Measurements from ENCODE around the gene SWAP70.
"Not testable (repeated sequence)": the region's sequence is repeated elsewhere in the genome, so short reads cannot be mapped to it uniquely, and the experiment has no call there.

The SWAP70 gene

DNA sequence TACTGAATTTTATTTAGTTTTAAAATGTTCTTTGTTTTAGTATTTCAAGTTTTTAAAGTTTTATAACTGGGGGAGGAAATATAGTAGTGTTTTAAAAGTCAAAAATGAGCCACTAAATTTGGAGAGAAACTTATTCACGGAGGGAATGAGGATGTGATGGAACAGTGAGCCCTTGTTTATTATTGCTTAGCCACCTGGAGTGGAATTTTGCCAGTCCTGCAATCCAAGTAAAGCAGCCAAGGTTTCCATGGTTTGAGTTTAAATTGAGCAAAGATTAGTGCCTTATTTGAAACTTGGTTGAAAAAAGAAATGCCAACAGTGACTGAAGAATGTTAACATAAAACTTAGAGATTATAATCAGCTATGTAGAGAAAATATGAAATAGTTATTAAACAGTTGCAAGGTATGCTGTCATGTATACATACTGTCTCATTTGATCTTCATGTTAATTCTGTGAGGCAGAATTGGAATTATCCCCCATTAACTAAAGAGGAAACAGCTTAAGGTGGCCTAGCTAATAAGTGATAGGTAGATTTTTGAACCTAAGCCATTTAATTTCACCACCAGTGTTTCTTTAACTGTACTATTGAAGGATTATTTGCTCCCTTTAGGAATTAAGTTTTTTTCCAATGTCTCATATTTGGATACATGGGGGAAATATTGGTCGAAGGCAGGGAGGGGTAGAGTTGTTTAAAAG is 36.4 kb downstream of the SWAP70 start:
- Mint-ChIP-seq H3K4me1 (no peaks in the 10 kb centered on the region), H3K9me3 (no peaks in the 10 kb centered on the region), H3K4me3 (no peak overlapping the region), H3K27ac (peak overlapping the region; percentile 38 to 70 (median 50)), H3K27me3 (ENCODE audit: low read depth) (no peaks in the 10 kb centered on the region), H3K36me3 (ENCODE audit: low read depth) (peaks cover 18% of the 10 kb centered on the region)
- TF ChIP-seq, protein P1, sequence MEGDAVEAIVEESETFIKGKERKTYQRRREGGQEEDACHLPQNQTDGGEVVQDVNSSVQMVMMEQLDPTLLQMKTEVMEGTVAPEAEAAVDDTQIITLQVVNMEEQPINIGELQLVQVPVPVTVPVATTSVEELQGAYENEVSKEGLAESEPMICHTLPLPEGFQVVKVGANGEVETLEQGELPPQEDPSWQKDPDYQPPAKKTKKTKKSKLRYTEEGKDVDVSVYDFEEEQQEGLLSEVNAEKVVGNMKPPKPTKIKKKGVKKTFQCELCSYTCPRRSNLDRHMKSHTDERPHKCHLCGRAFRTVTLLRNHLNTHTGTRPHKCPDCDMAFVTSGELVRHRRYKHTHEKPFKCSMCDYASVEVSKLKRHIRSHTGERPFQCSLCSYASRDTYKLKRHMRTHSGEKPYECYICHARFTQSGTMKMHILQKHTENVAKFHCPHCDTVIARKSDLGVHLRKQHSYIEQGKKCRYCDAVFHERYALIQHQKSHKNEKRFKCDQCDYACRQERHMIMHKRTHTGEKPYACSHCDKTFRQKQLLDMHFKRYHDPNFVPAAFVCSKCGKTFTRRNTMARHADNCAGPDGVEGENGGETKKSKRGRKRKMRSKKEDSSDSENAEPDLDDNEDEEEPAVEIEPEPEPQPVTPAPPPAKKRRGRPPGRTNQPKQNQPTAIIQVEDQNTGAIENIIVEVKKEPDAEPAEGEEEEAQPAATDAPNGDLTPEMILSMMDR (IDR thresholded peaks at IDR 0.05; ENCODE audit: unreplicated experiment in 3 of 3), result no peak

GRCh38 chr11:9701799-9702198 is 37.9 kb downstream of the SWAP70 start:
- TF ChIP-seq, protein P1 (IDR thresholded peaks at IDR 0.05; ENCODE audit: unreplicated experiment in 3 of 3), result no peak
- H3K4me1 Mint-ChIP-seq, result no peaks in the 10 kb centered on the region
- H3K36me3 Mint-ChIP-seq (ENCODE audit: low read depth), result peaks cover 9% of the 10 kb centered on the region

GRCh38 chr11:9703280-9703679 is 39.4 kb downstream of the SWAP70 start:
- no peaks in the 10 kb centered on the region for H3K9me3 Mint-ChIP-seq
- peaks cover 5% of the 10 kb centered on the region for H3K36me3 Mint-ChIP-seq (ENCODE audit: low read depth)
- no peak overlapping the region for H3K27ac Mint-ChIP-seq
- TF ChIP-seq, protein P1 (IDR thresholded peaks at IDR 0.05; ENCODE audit: unreplicated experiment in 3 of 3), result no peak
- no peak overlapping the region for H3K4me3 Mint-ChIP-seq
- no peaks in the 10 kb centered on the region for H3K27me3 Mint-ChIP-seq (ENCODE audit: low read depth)
- no peaks in the 10 kb centered on the region for H3K4me1 Mint-ChIP-seq

More at GRCh38 chr11:9701799-9702198, 37.9 kb downstream of the SWAP70 start:
- Mint-ChIP-seq H3K27ac (peak overlapping the region; percentile 61 to 74 (median 69)), H3K27me3 (ENCODE audit: low read depth) (no peaks in the 10 kb centered on the region), H3K9me3 (no peaks in the 10 kb centered on the region), H3K4me3 (no peak overlapping the region)

DNA sequence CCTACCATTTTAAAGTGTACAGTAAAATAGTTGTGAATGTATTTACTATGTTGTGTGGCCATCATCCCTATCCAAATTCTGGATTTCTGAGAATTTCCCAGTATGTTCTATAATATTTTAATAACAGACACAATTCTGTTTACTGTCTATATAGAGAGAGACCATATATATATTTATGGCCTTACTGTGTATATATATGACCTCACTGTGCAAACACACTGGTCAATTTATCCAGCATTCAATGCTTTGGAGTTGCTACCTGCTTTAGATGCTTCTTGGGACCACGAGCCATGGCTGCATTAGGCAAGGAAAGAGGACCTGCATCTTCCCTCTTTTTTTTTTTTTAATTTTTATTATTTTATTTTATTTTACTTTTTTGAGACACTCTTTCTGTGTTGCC is 40.2 kb downstream of the SWAP70 start:
- no peaks in the 10 kb centered on the region for H3K4me1 Mint-ChIP-seq
- no peak overlapping the region for H3K4me3 Mint-ChIP-seq
- H3K9me3 Mint-ChIP-seq, result no peaks in the 10 kb centered on the region
- H3K27ac Mint-ChIP-seq, result no peak overlapping the region
- H3K27me3 Mint-ChIP-seq (ENCODE audit: low read depth), result no peaks in the 10 kb centered on the region
- TF ChIP-seq, protein P1 (IDR thresholded peaks at IDR 0.05; ENCODE audit: unreplicated experiment in 3 of 3), result no peak
- H3K36me3 Mint-ChIP-seq (ENCODE audit: low read depth), result peaks cover 5% of the 10 kb centered on the region

- no peak overlapping the region for H3K4me3 Mint-ChIP-seq
- TF ChIP-seq, protein P1 (IDR thresholded peaks at IDR 0.05; ENCODE audit: unreplicated experiment in 3 of 3), result no peak
- H3K9me3 Mint-ChIP-seq, result no peaks in the 10 kb centered on the region
- H3K27me3 Mint-ChIP-seq (ENCODE audit: low read depth), result no peaks in the 10 kb centered on the region
- no peaks in the 10 kb centered on the region for H3K4me1 Mint-ChIP-seq
- H3K27ac Mint-ChIP-seq, result no peak overlapping the region
- H3K36me3 Mint-ChIP-seq (ENCODE audit: low read depth), result peaks cover 5% of the 10 kb centered on the region
These were observed 40.7 kb downstream of the SWAP70 start for GRCh38 chr11:9704620-9705019.

- H3K4me3 Mint-ChIP-seq; H3K36me3 Mint-ChIP-seq (ENCODE audit: low read depth); H3K27me3 Mint-ChIP-seq (ENCODE audit: low read depth); H3K27ac Mint-ChIP-seq; H3K4me1 Mint-ChIP-seq; H3K9me3 Mint-ChIP-seq: not testable (repeated sequence)
These were observed 41.5 kb downstream of the SWAP70 start for GRCh38 chr11:9705361-9705760.

All from nephron (organoid).